ENCODE measurements around the gene A1BG. TPM values are rescaled to one million over a fixed set of nuclear protein-coding genes. Genes with fewer than 3 reads are reported as not detected.

The A1BG gene
- total RNA-seq, 1 donor from 2014 or later, result 7.5 TPM

GRCh38 chr19:58351990-58352755 lies 1.1 kb downstream of the A1BG start:
- Histone ChIP-seq H3K27ac (no peak overlapping the region), H3K9me3 (ENCODE audit: low read depth) (no peaks in the 10 kb centered on the region), H3K4me1 (peaks cover 6% of the 10 kb centered on the region), H2AFZ (replicated peaks) (no peak overlapping the region), H3K4me3 (no peak overlapping the region), H3K4me2 (no peak overlapping the region), H3K9ac (no peak overlapping the region), H3K36me3 (no peaks in the 10 kb centered on the region), H4K20me1 (ENCODE audit: low read depth) (no peaks in the 10 kb centered on the region), H3F3A (ENCODE audit: low read depth) (no peaks in the 10 kb centered on the region), H3K79me2 (ENCODE audit: low read depth) (no peaks in the 10 kb centered on the region), H3K27me3 (peaks cover 3% of the 10 kb centered on the region)
- H3K4me3 Mint-ChIP-seq, result peak overlapping the region; percentile 79
- H3K4me1 Mint-ChIP-seq, result peaks cover 8% of the 10 kb centered on the region
- H3K9me3 Mint-ChIP-seq, result no peaks in the 10 kb centered on the region
- peaks cover 5% of the 10 kb centered on the region for H3K36me3 Mint-ChIP-seq
- TF ChIP-seq EZH2 (IDR thresholded peaks at IDR 0.05) (no peak), EZH2phosphoT487 (IDR thresholded peaks at IDR 0.05) (no peak)
- TF ChIP-seq, protein P1, sequence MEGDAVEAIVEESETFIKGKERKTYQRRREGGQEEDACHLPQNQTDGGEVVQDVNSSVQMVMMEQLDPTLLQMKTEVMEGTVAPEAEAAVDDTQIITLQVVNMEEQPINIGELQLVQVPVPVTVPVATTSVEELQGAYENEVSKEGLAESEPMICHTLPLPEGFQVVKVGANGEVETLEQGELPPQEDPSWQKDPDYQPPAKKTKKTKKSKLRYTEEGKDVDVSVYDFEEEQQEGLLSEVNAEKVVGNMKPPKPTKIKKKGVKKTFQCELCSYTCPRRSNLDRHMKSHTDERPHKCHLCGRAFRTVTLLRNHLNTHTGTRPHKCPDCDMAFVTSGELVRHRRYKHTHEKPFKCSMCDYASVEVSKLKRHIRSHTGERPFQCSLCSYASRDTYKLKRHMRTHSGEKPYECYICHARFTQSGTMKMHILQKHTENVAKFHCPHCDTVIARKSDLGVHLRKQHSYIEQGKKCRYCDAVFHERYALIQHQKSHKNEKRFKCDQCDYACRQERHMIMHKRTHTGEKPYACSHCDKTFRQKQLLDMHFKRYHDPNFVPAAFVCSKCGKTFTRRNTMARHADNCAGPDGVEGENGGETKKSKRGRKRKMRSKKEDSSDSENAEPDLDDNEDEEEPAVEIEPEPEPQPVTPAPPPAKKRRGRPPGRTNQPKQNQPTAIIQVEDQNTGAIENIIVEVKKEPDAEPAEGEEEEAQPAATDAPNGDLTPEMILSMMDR (IDR thresholded peaks at IDR 0.05), result no peak
- peaks cover 15% of the 10 kb centered on the region for H3K27me3 Mint-ChIP-seq (ENCODE audit: insufficient read depth, low read depth)
- no peak for DNase-seq (ENCODE audit: low spot score)
- peak overlapping the region; percentile 68 for H3K27ac Mint-ChIP-seq

DNA sequence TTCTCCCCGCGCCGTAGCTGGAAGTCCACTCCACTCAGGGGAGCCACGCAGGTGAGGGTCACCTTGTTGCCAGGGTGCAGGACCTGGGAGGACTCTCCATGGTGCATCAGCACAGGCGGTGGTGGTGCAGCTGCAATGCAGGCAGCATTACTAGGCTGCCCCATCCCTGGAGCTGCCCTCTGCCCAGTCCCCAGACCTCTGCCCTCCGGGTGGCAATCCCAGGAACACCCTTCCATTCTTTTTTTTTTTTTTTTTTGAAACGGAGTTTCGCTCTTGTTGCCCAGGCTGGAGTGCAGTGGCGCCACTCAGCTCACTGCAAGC lies 1.8 kb downstream of the A1BG start:
- no peak overlapping the region for H3K4me2 ChIP-seq
- H3K27ac ChIP-seq, result no peak overlapping the region
- no peak overlapping the region for H3K4me3 Mint-ChIP-seq
- peaks cover 11% of the 10 kb centered on the region for H3K4me1 Mint-ChIP-seq
- no peak overlapping the region for H3K4me3 ChIP-seq
- H3K9me3 Mint-ChIP-seq, result no peaks in the 10 kb centered on the region
- no peaks in the 10 kb centered on the region for H3K79me2 ChIP-seq (ENCODE audit: low read depth)
- H3K36me3 ChIP-seq, result no peaks in the 10 kb centered on the region
- peaks cover 15% of the 10 kb centered on the region for H3K27me3 Mint-ChIP-seq (ENCODE audit: insufficient read depth, low read depth)
- peaks cover 6% of the 10 kb centered on the region for H3K4me1 ChIP-seq
- H3K36me3 Mint-ChIP-seq, result peaks cover 5% of the 10 kb centered on the region
- H3K9ac ChIP-seq, result no peak overlapping the region
- no peaks in the 10 kb centered on the region for H4K20me1 ChIP-seq (ENCODE audit: low read depth)
- no peaks in the 10 kb centered on the region for H3K9me3 ChIP-seq (ENCODE audit: low read depth)
- TF ChIP-seq EZH2 (IDR thresholded peaks at IDR 0.05), result no peak
- TF ChIP-seq EZH2phosphoT487 (IDR thresholded peaks at IDR 0.05), result no peak
- TF ChIP-seq, protein P1 (IDR thresholded peaks at IDR 0.05), result no peak
- H3K27ac Mint-ChIP-seq, result no peak overlapping the region
- H2AFZ ChIP-seq (replicated peaks), result no peak overlapping the region
- H3F3A ChIP-seq (ENCODE audit: low read depth), result no peaks in the 10 kb centered on the region
- DNase-seq (ENCODE audit: low spot score), result no peak
- peaks cover 9% of the 10 kb centered on the region for H3K27me3 ChIP-seq

DNA sequence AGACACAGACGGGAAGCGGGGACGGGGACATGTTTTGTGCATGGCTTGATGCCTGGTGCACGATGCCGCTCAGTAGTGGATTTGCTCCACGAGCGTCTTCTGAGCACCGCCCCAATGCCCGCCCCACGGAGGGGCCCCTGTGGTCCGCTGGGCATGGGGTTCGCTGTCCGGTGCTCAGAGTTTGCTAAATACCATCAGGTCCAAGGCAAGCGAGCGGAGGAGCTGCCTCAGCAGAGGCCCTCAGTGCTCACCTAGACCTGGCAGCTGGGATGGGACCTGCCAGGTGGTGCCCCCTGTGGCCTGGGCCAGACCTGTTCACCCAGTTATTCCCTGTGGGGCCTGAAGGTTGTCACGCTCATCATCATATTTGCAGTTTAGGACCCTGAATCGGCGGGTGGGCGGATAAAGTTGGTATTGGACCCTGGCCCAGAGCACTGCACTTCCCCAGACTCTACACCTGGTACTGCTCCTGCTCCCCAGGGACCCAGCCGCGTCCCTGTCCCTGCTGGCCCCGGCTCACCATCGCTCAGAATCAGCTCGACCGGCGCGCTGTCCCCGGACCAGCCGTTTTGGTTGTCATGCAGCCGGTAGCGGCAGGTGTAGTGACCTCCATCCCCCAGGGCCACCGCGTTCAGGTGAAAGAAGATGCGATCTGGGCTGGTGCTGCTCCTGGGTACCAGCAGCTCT lies 2.3 kb downstream of the A1BG start:
- Histone ChIP-seq H2AFZ (replicated peaks) (no peak overlapping the region), H3K36me3 (no peaks in the 10 kb centered on the region), H3K9me3 (ENCODE audit: low read depth) (no peaks in the 10 kb centered on the region), H3K9ac (no peak overlapping the region), H3K4me1 (peaks cover 6% of the 10 kb centered on the region), H3K4me2 (no peak overlapping the region), H3K27me3 (peaks cover 14% of the 10 kb centered on the region), H3K79me2 (ENCODE audit: low read depth) (no peaks in the 10 kb centered on the region), H3K27ac (no peak overlapping the region), H4K20me1 (ENCODE audit: low read depth) (no peaks in the 10 kb centered on the region), H3F3A (ENCODE audit: low read depth) (no peaks in the 10 kb centered on the region), H3K4me3 (no peak overlapping the region)
- Mint-ChIP-seq H3K27ac (no peak overlapping the region), H3K36me3 (peaks cover 5% of the 10 kb centered on the region), H3K27me3 (ENCODE audit: insufficient read depth, low read depth) (peaks cover 17% of the 10 kb centered on the region), H3K4me1 (peaks cover 13% of the 10 kb centered on the region), H3K4me3 (no peak overlapping the region), H3K9me3 (no peaks in the 10 kb centered on the region)
- DNase-seq (ENCODE audit: low spot score), result no peak
- TF ChIP-seq EZH2 (IDR thresholded peaks at IDR 0.05) (no peak), EZH2phosphoT487 (IDR thresholded peaks at IDR 0.05) (no peak)
- TF ChIP-seq, protein P1 (IDR thresholded peaks at IDR 0.05), result no peak

Data from neural progenitor cell (in vitro differentiated cells).